Measurements from ENCODE around the gene MAML3. TPM values are rescaled to one million over a fixed set of nuclear protein-coding genes. Genes with fewer than 3 reads are reported as not detected.
A peak's percentile ranks its signal among the peaks of the same experiment; 100 is the strongest.
"Not testable (repeated sequence)": the region's sequence is repeated elsewhere in the genome, so short reads cannot be mapped to it uniquely, and the experiment has no call there.

Gene MAML3
- total RNA-seq, 2 experiments from 2014 or later: 2.5 to 2.6 TPM

DNA sequence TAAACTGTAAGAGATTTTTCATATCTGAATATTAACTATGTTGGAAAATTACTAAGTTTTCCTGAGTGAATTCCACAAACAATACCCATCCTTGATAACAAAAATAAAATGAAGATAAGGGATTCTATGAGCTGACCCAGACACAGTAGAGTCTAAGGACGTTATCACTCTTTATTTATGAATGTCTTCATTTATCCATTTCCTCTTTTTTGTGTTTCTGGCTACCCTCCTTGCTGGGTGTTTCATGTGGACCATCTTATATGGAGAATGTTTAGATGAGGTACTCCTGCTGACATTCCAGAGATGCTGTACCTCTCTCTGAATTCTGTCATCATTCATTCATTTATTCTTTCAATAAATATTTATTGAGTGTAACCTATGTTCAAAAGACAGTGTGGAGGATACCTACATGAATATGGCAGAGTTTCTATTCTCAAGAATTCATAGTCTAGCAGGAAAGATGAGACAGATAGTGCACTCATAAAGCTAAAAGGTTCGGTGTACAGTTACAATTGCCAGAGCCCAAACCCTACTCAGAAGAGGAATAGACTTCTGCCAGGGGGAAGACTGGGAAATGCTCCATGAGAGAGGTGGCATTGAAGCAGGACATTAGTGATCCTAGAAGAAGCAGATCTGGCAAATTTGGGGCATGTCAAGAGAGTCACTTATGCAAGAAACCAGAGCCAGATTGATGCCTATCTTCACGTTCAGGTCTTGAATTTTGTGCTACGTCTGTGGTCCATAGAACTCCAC lies 195.8 kb downstream of the MAML3 start:
- no peaks in the 10 kb centered on the region for H3K36me3 Mint-ChIP-seq (ENCODE audit: low read depth)
- ChIA-PET CTCF (no interaction called here), POLR2A (no interaction called here)
- DNase-seq: no peak
- peaks cover 45% of the 10 kb centered on the region for H3K27me3 Mint-ChIP-seq
- no peaks in the 10 kb centered on the region for H3K4me1 Mint-ChIP-seq
- no peak overlapping the region for H3K4me3 Mint-ChIP-seq
- H3K9me3 Mint-ChIP-seq: no peaks in the 10 kb centered on the region
- no peak overlapping the region for H3K27ac Mint-ChIP-seq

DNA sequence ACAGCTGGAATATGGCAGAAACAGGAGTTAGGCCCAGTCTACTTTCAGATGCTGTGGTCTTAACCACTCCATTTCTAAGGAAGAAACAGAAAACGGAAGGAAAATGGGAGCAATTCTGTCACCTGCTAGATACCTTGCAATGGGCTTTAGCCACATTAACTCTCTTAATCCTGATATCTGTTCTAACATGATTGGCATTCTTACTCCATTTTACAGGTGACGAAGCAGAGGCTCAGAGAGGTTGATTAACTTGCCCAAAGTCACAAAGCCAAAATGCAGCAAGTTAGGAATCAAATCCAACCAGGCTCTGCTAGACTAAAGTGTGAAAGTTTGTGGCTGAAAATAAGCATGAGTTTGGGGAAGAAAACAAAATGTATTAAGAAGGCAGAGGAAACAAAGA lies 196.9 kb downstream of the MAML3 start:
- H3K9me3 Mint-ChIP-seq: no peaks in the 10 kb centered on the region
- H3K36me3 Mint-ChIP-seq (ENCODE audit: low read depth): peaks cover 2% of the 10 kb centered on the region
- H3K4me1 Mint-ChIP-seq: peaks cover 2% of the 10 kb centered on the region
- H3K27ac Mint-ChIP-seq: no peak overlapping the region
- no peak overlapping the region for H3K4me3 Mint-ChIP-seq
- DNase-seq: no peak
- CTCF ChIA-PET: no interaction called here
- POLR2A ChIA-PET: no interaction called here
- H3K27me3 Mint-ChIP-seq: peaks cover 45% of the 10 kb centered on the region

DNA sequence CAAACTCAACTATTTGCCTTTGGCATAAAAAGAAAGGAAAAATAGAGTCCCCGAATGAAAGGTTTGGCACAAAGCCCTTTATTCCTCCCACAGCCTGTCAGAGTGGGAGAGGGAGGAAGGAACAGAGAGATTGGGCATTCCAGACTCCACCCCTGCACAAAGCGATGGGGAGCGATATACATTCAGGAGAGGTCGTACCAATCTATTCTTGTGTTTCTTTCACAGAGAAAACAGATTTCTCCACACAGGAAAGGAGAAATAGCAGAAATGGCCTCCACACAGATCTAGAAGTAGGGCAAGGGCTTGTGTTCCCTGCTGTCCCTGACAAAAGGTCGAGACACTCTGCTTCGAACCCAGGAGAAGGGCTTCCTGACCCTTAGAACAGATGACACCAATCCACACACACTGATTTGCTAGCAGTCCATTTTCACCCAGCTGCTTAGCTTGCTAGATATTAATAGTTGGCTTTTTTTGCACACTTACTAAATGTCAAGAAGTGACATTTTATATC lies 197.4 kb downstream of the MAML3 start:
- Mint-ChIP-seq H3K4me1 (peaks cover 6% of the 10 kb centered on the region), H3K36me3 (ENCODE audit: low read depth) (peaks cover 2% of the 10 kb centered on the region), H3K27me3 (peaks cover 45% of the 10 kb centered on the region), H3K4me3 (no peak overlapping the region), H3K9me3 (no peaks in the 10 kb centered on the region), H3K27ac (no peak overlapping the region)
- ChIA-PET CTCF (no interaction called here), POLR2A (no interaction called here)
- DNase-seq: no peak

DNA sequence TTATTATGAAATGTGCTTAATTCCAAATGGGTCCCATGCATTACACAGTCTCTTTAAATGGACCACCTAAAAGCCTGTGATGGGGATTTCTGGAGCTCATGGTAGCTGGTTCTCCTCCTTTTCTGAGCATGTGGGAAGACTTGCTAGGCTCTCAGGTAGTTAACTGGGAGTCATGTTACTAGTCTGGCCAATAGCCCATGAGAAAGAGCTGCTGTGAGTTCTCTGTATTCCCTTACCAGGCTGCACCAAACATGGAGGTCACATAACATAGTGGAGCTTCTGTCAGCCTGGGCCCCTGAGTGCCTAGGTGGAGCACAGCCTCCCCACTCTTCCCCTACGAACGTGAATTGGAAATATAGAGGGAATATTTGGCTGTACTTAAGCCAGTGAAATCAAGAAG lies 198.4 kb downstream of the MAML3 start:
- Mint-ChIP-seq H3K36me3 (ENCODE audit: low read depth) (peaks cover 2% of the 10 kb centered on the region), H3K27me3 (peaks cover 37% of the 10 kb centered on the region), H3K27ac (no peak overlapping the region), H3K9me3 (no peaks in the 10 kb centered on the region), H3K4me1 (peaks cover 16% of the 10 kb centered on the region), H3K4me3 (no peak overlapping the region)
- ChIA-PET CTCF (no interaction called here), POLR2A (no interaction called here)
- DNase-seq: no peak

DNA sequence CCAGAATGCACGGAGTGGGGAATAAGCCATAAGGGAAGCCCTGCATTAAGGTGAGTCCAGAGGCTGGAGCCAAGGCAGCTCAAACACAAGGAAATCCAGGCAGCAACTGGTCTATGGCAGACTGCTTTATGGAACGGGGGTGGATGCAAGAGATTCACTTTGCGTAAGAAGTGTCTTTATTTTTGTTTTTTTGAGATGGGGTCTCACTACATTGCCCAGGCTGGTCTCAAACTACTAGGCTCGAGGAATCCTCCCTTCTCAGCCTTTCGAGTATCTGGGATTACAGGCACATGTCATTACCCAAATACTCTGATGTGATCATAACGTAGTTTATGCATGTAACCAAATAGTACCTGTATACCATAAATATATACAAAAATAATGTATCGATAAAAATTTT lies 199.5 kb downstream of the MAML3 start:
- Mint-ChIP-seq H3K27ac (no peak overlapping the region), H3K9me3 (peaks cover 3% of the 10 kb centered on the region), H3K4me3 (no peak overlapping the region), H3K4me1 (peaks cover 27% of the 10 kb centered on the region), H3K27me3 (peaks cover 29% of the 10 kb centered on the region), H3K36me3 (ENCODE audit: low read depth) (peaks cover 6% of the 10 kb centered on the region)
- ChIA-PET CTCF (interaction anchor here (0.6 kb wide), 1 partner anchor 98 kb away, joined by 3 read pairs; no protein-coding TSS in a partner anchor), POLR2A (no interaction called here)
- no peak for DNase-seq

DNA sequence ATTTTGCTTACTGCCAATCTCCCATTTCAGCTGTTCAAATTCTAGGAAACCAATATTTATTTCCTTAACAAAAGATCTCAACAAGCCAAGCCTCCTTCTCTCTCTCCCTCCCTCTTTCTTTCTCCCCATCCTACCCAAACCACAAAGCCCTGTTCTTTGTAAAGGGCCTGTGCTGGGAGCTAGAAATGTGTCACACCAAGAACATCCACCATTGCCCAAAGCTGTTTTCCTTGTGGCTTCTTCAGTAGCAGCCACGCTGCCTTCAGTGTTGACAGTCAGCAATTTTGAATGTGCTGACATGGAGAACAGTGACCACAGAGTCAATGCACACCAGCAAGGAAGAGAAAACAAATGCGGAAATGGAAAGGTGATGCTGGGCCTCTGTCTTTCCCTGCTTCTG lies 203.0 kb downstream of the MAML3 start:
- DNase-seq: peak; percentile 62
- POLR2A ChIA-PET: interaction anchor here (0.9 to 1.8 kb wide), 9 partner anchors 10 to 422 kb away, joined by 3 to 5 read pairs (median 4); partner anchors contain the start of gene SCOC
- Mint-ChIP-seq H3K9me3 (peaks cover 3% of the 10 kb centered on the region), H3K27ac (peak overlapping the region; percentile 87), H3K4me1 (peaks cover 35% of the 10 kb centered on the region), H3K36me3 (ENCODE audit: low read depth) (peaks cover 9% of the 10 kb centered on the region), H3K27me3 (peaks cover 17% of the 10 kb centered on the region), H3K4me3 (peak overlapping the region; percentile 37)
- CTCF ChIA-PET: interaction anchor here (1.1 to 1.4 kb wide), 2 partner anchors 9 to 302 kb away, joined by 3 to 4 read pairs; no protein-coding TSS in a partner anchor

DNA sequence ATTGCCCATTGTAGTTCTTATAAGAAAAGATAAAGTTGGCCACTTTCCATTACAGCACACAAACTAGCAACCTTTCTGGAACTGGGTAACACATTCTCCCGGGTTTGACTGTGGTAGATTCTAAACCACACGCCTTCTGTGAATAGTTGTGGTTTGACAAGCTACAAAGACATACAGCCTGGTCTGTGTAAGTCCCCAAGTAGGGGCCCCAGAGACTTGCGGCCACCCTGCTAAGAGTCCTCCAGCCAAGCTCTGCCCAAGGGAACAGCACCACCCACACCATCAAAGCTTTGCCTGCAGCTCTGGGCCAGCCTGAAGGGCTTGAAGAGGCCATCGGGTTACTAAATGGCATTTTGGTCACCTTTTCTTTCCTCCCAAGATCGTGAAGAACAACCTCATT lies 203.4 kb downstream of the MAML3 start:
- H3K4me3 Mint-ChIP-seq: peak overlapping the region; percentile 37
- H3K27ac Mint-ChIP-seq: peak overlapping the region; percentile 87
- H3K9me3 Mint-ChIP-seq: peaks cover 3% of the 10 kb centered on the region
- peaks cover 9% of the 10 kb centered on the region for H3K36me3 Mint-ChIP-seq (ENCODE audit: low read depth)
- H3K27me3 Mint-ChIP-seq: peaks cover 20% of the 10 kb centered on the region
- CTCF ChIA-PET: interaction anchor here (1.1 to 1.4 kb wide), 2 partner anchors 9 to 303 kb away, joined by 3 to 4 read pairs; no protein-coding TSS in a partner anchor
- POLR2A ChIA-PET: interaction anchor here (0.9 to 1.8 kb wide), 9 partner anchors 10 to 423 kb away, joined by 3 to 5 read pairs (median 4); partner anchors contain the start of gene SCOC
- DNase-seq: peak; percentile 64
- H3K4me1 Mint-ChIP-seq: peaks cover 35% of the 10 kb centered on the region

DNA sequence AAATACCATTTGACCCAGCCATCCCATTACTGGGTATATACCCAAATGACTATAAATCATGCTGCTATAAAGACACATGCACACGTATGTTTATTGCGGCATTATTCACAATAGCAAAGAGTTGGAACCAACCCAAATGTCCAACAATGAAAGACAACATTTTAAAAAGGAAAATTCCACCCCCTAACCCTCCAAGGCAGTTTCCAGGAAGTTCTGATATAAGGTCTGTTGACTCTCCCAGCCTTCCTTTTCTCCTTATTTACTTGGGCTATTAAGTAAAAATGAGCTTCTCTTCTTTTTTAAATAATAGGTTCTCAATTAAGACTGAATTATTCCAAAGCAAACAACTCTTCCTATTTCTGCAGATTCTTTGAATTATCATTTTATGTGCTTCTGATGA lies 209.1 kb downstream of the MAML3 start:
- DNase-seq; H3K27ac Mint-ChIP-seq; CTCF ChIA-PET; H3K36me3 Mint-ChIP-seq (ENCODE audit: low read depth); H3K9me3 Mint-ChIP-seq; H3K4me3 Mint-ChIP-seq; POLR2A ChIA-PET: not testable (repeated sequence)
- H3K4me1 Mint-ChIP-seq: peaks cover 12% of the 10 kb centered on the region
- H3K27me3 Mint-ChIP-seq: peaks cover 19% of the 10 kb centered on the region

DNA sequence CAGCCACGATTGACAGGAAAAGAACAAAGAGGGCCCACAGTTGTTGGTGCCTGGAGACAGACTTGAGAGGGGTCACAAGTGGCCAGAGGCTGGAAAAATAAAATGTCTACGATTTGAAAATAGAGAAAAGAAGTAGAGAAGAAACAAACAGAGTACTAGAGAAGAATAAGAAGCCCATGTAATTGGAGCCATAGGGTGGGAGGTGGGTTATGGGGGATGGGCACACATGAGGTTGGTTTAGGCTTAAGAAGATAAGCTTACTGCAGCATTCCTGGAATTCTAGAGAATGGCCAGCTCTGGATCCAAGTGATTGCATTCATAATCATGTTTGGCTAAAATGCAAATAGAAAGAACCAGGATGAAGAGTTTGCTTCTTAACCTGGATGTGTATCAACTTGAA lies 210.7 kb downstream of the MAML3 start:
- no peak overlapping the region for H3K27ac Mint-ChIP-seq
- peaks cover 16% of the 10 kb centered on the region for H3K27me3 Mint-ChIP-seq
- CTCF ChIA-PET: interaction anchor here (0.5 kb wide), 1 partner anchor 109 kb away, joined by 3 read pairs; no protein-coding TSS in a partner anchor
- H3K4me3 Mint-ChIP-seq: no peak overlapping the region
- no peak for DNase-seq
- POLR2A ChIA-PET: no interaction called here
- no peaks in the 10 kb centered on the region for H3K36me3 Mint-ChIP-seq (ENCODE audit: low read depth)
- H3K9me3 Mint-ChIP-seq: no peaks in the 10 kb centered on the region
- H3K4me1 Mint-ChIP-seq: peaks cover 7% of the 10 kb centered on the region

DNA sequence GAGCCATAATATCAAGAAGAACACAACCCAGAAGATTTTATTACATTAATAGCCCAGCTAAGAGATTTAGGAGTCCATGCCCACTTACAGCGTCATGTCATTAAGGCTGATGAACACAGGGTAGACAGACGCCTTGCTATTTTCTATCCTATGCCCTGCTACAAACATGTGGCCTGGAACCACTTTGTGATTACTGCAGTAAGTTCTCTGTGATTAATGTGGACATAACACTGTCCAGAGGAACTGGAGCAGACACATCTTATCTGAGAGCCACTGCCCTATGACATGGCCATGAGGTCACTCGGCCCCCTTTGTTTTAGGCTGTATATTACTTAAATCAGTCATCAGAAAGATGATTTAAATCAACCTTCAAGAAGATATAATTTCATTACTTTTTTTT lies 211.7 kb downstream of the MAML3 start:
- Mint-ChIP-seq H3K27ac (no peak overlapping the region), H3K27me3 (peaks cover 15% of the 10 kb centered on the region), H3K9me3 (no peaks in the 10 kb centered on the region), H3K4me3 (no peak overlapping the region), H3K4me1 (peaks cover 7% of the 10 kb centered on the region), H3K36me3 (ENCODE audit: low read depth) (no peaks in the 10 kb centered on the region)
- DNase-seq: no peak
- ChIA-PET POLR2A (no interaction called here), CTCF (interaction anchor here (0.6 kb wide), 1 partner anchor 521 kb away, joined by 3 read pairs; no protein-coding TSS in a partner anchor)

DNA sequence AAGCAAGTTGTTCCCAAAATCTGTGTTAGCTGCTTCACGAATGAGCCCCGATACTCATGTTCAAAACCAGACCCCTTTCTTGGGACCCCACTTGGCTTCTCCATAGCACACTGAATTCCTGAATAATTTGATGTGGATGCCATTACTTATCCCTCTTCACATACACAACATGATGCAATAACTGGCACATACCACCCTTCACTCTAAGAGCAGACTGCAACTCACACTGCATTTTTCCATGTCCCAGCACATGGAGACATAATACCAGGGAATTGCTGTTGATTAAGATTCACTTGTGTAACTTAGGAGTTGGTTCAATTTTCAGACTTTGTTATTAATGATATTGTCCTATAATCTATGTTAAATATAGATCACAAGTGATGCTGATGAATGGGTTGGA lies 213.4 kb downstream of the MAML3 start:
- no peaks in the 10 kb centered on the region for H3K9me3 Mint-ChIP-seq
- H3K27ac Mint-ChIP-seq: no peak overlapping the region
- H3K4me3 Mint-ChIP-seq: no peak overlapping the region
- ChIA-PET POLR2A (no interaction called here), CTCF (interaction anchor here (1.3 kb wide), 1 partner anchor 283 kb away, joined by 4 read pairs; no protein-coding TSS in a partner anchor)
- H3K27me3 Mint-ChIP-seq: peaks cover 10% of the 10 kb centered on the region
- no peaks in the 10 kb centered on the region for H3K4me1 Mint-ChIP-seq
- no peak for DNase-seq
- no peaks in the 10 kb centered on the region for H3K36me3 Mint-ChIP-seq (ENCODE audit: low read depth)

DNA sequence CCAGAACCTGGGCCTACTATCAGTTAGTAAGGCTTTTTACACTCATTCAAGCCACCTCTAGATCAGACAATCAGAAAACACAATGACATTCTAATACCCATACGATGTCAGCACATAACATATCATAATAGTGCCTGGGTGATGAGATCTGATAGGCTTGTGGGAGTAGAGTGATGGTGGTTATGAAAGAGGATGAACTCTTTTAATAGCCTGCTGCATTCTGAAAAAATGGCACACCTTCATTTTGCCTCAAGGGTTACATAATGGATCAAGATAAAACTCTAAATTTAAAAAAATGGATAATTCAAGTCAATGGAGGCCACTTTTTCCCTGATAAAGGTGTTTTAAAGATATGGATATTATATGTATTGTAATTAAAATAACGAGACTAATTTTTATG lies 215.6 kb downstream of the MAML3 start:
- Mint-ChIP-seq H3K27ac (no peak overlapping the region), H3K27me3 (peaks cover 15% of the 10 kb centered on the region), H3K9me3 (no peaks in the 10 kb centered on the region), H3K36me3 (ENCODE audit: low read depth) (no peaks in the 10 kb centered on the region), H3K4me1 (no peaks in the 10 kb centered on the region), H3K4me3 (no peak overlapping the region)
- DNase-seq: no peak
- ChIA-PET CTCF (no interaction called here), POLR2A (no interaction called here)

DNA sequence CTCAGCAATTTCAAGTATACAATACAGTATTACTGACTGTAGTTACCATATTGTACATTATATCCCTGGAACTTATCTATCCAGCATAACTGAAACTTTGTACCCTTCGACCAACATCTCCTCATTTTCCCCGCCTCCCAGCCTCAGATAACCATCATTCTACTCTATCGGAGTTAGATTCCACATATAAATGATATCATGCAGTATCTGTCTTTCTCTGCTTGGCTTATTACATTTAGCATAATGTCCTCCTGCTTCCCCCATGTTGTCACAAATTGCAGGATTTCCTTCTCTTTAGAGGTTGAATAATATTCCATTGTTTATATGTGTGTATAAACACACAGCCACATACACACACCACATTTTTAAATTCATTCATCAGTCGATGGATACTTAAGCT lies 218.1 kb downstream of the MAML3 start:
- Mint-ChIP-seq H3K27ac (no peak overlapping the region), H3K36me3 (ENCODE audit: low read depth) (no peaks in the 10 kb centered on the region), H3K9me3 (no peaks in the 10 kb centered on the region), H3K4me1 (no peaks in the 10 kb centered on the region), H3K4me3 (no peak overlapping the region), H3K27me3 (peaks cover 10% of the 10 kb centered on the region)
- ChIA-PET POLR2A (no interaction called here), CTCF (interaction anchor here (1.6 kb wide), 1 partner anchor 11 kb away, joined by 3 read pairs; no protein-coding TSS in a partner anchor)
- DNase-seq: no peak

Measured in activated CD4-positive, alpha-beta memory T cell treated with anti-CD3 and anti-CD28 coated beads, Interleukin-2, amount 10 ng/mL, durations not matched to agents 7 days and 5 days (primary cell).